Neural progenitor cell (in vitro differentiated cells): ENCODE results near the gene ATAD3B. TPM values are rescaled to one million over a fixed set of nuclear protein-coding genes. Genes with fewer than 3 reads are reported as not detected.
"Not testable (repeated sequence)": the region's sequence is repeated elsewhere in the genome, so short reads cannot be mapped to it uniquely, and the experiment has no call there.

Experiments
- DNase-seq: peaks from one replicate; pipeline ENCODE4 v3.0.0-alpha.2; 2016; ENCODE audit warnings: low spot score
- H2AFZ ChIP-seq: fragments of 200-600 bp; sonication (generic); replicated peaks from 2 replicates; pipeline ENCODE4 v1.6.1; 2016; ENCODE audit warnings: antibody characterized with exemption
- H3F3A ChIP-seq: fragments of 200-600 bp; sonication (generic); 2 replicates; pipeline ENCODE4 v1.6.1; 2016; ENCODE audit warnings: antibody characterized with exemption, low read depth
- H3K27ac ChIP-seq: fragments of 200-600 bp; sonication (generic); 2 replicates; pipeline ENCODE4 v1.5.1; 2016; ENCODE audit warnings: mild to moderate bottlenecking
- H3K27me3 ChIP-seq: fragments of 200-600 bp; sonication (generic); 2 replicates; pipeline ENCODE4 v1.6.1; 2016; ENCODE audit warnings: mild to moderate bottlenecking, moderate library complexity
- H3K36me3 ChIP-seq: fragments of 200-600 bp; sonication (generic); 2 replicates; pipeline ENCODE4 v1.5.1; 2016
- H3K4me1 ChIP-seq: fragments of 200-600 bp; sonication (generic); 2 replicates; pipeline ENCODE4 v1.6.1; 2016; ENCODE audit warnings: mixed run types
- H3K4me2 ChIP-seq: fragments of 200-600 bp; sonication (generic); 2 replicates; pipeline ENCODE4 v1.6.1; 2016
- H3K4me3 ChIP-seq: fragments of 200-600 bp; sonication (generic); 2 replicates; pipeline ENCODE4 v1.5.1; 2016
- H3K79me2 ChIP-seq: fragments of 200-600 bp; sonication (generic); 2 replicates; pipeline ENCODE4 v1.6.1; 2016; ENCODE audit warnings: low read depth
- H3K9ac ChIP-seq: fragments of 200-600 bp; sonication (generic); 2 replicates; pipeline ENCODE4 v1.6.1; 2016
- H3K9me3 ChIP-seq: fragments of 200-600 bp; sonication (generic); 2 replicates; pipeline ENCODE4 v1.5.1; 2016; ENCODE audit warnings: low read depth
- H4K20me1 ChIP-seq: fragments of 200-600 bp; sonication (generic); 2 replicates; pipeline ENCODE4 v1.6.1; 2016; ENCODE audit warnings: low read depth
- H3K27ac Mint-ChIP-seq: 3 replicates; pipeline ENCODE4 v1.8.0; 2021; ENCODE audit warnings: mixed read lengths
- H3K27me3 Mint-ChIP-seq: 2 replicates; pipeline ENCODE4 v1.8.0; 2022; ENCODE audit warnings: low read depth, mild to moderate bottlenecking, inconsistent platforms, moderate library complexity, mixed read lengths; ENCODE audit not compliant: insufficient read depth
- H3K36me3 Mint-ChIP-seq: 3 replicates; pipeline ENCODE4 v1.8.0; 2021; ENCODE audit warnings: mixed read lengths
- H3K4me1 Mint-ChIP-seq: 3 replicates; pipeline ENCODE4 v1.8.0; 2021; ENCODE audit warnings: mixed read lengths
- H3K4me3 Mint-ChIP-seq: 3 replicates; pipeline ENCODE4 v1.8.0; 2021; ENCODE audit warnings: mild to moderate bottlenecking, moderate library complexity, mixed read lengths
- H3K9me3 Mint-ChIP-seq: 3 replicates; pipeline ENCODE4 v1.8.0; 2020; ENCODE audit warnings: mixed read lengths
- EZH2 ChIP-seq: fragments of 200-600 bp; sonication (generic); IDR thresholded peaks from 2 replicates; pipeline ENCODE4 v1.6.1; 2017; ENCODE audit warnings: antibody characterized with exemption, mild to moderate bottlenecking, moderate library complexity
- EZH2phosphoT487 ChIP-seq: fragments of 200-600 bp; sonication (generic); IDR thresholded peaks from 2 replicates; pipeline ENCODE4 v1.6.1; 2017; ENCODE audit warnings: antibody characterized with exemption
- total RNA-seq: library from RNA; depleted of rRNA; stranded (reverse); fragments of >200 nt; gene quantifications from 2 replicates; pipeline ENCODE4 v1.2.3, GENCODE V29; 2015; ENCODE audit warnings: low replicate concordance
- TF ChIP-seq, protein P1 (sequence below): fragments of 200-600 bp; sonication (generic); IDR thresholded peaks from 2 replicates; pipeline ENCODE4 v1.5.1; 2017; ENCODE audit warnings: antibody characterized with exemption, mild to moderate bottlenecking

The ATAD3B gene
- total RNA-seq, 1 donor from 2014 or later, result 9.3 TPM

DNA sequence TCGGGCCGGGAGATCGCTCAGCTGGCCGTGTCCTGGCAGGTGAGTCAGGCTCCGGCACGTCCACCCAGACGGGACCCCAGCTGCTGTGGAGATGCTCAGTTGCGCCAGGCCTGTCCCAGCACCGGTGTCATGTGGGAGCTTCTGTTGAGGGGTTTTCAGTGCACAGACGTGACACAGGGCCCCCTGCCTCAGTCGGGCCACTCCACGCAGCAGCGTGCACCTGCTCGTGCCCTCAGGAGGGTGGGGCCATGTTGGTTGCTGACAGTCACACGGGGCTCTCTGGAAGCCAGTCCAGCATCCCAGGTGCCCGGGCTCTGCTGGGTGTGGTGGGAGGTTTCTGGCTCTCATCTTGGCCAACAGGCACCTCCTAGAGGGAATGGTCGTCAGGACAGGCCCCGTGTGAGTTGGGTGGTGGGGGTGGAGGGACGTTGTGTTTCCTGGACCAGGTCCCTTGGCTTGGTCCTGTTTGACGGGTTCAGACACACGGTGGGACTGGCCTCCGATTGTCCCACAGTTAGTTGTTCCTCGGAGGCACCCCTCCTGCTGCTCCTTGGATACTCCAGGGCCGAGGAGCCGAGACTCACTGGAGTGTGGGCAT, 19.2 kb downstream of the ATAD3B start:
- no peak overlapping the region for H3K4me3 Mint-ChIP-seq
- H3K9me3 Mint-ChIP-seq, result peaks cover 15% of the 10 kb centered on the region
- no peaks in the 10 kb centered on the region for H3K27me3 ChIP-seq

GRCh38 chr1:1491601-1492000, 20.0 kb downstream of the ATAD3B start:
- Histone ChIP-seq H3K79me2 (no peaks in the 10 kb centered on the region), H3K27me3 (no peaks in the 10 kb centered on the region), H3K9ac (no peak overlapping the region), H3K4me2 (no peak overlapping the region), H4K20me1 (no peaks in the 10 kb centered on the region), H3K4me3 (no peak overlapping the region), H2AFZ (no peak overlapping the region), H3F3A (no peaks in the 10 kb centered on the region), H3K4me1 (no peaks in the 10 kb centered on the region), H3K27ac (no peak overlapping the region), H3K36me3 (no peaks in the 10 kb centered on the region), H3K9me3 (no peaks in the 10 kb centered on the region)
- H3K4me1 Mint-ChIP-seq, result no peaks in the 10 kb centered on the region
- peaks cover 27% of the 10 kb centered on the region for H3K36me3 Mint-ChIP-seq
- H3K27me3 Mint-ChIP-seq, result no peaks in the 10 kb centered on the region
- peaks cover 15% of the 10 kb centered on the region for H3K9me3 Mint-ChIP-seq
- H3K4me3 Mint-ChIP-seq, result no peak overlapping the region
- TF ChIP-seq EZH2, result no peak
- no peak for TF ChIP-seq EZH2phosphoT487
- TF ChIP-seq, protein P1, sequence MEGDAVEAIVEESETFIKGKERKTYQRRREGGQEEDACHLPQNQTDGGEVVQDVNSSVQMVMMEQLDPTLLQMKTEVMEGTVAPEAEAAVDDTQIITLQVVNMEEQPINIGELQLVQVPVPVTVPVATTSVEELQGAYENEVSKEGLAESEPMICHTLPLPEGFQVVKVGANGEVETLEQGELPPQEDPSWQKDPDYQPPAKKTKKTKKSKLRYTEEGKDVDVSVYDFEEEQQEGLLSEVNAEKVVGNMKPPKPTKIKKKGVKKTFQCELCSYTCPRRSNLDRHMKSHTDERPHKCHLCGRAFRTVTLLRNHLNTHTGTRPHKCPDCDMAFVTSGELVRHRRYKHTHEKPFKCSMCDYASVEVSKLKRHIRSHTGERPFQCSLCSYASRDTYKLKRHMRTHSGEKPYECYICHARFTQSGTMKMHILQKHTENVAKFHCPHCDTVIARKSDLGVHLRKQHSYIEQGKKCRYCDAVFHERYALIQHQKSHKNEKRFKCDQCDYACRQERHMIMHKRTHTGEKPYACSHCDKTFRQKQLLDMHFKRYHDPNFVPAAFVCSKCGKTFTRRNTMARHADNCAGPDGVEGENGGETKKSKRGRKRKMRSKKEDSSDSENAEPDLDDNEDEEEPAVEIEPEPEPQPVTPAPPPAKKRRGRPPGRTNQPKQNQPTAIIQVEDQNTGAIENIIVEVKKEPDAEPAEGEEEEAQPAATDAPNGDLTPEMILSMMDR, result no peak
- DNase-seq, result no peak
- no peak overlapping the region for H3K27ac Mint-ChIP-seq

More for the DNA sequence above, 19.2 kb downstream of the ATAD3B start:
- Histone ChIP-seq H3K9me3 (no peaks in the 10 kb centered on the region), H3K4me1 (no peaks in the 10 kb centered on the region), H3K79me2 (no peaks in the 10 kb centered on the region), H3K4me2 (no peak overlapping the region), H3F3A (no peaks in the 10 kb centered on the region), H4K20me1 (no peaks in the 10 kb centered on the region), H3K36me3 (no peaks in the 10 kb centered on the region), H2AFZ (no peak overlapping the region), H3K27ac (no peak overlapping the region), H3K9ac (no peak overlapping the region), H3K4me3 (no peak overlapping the region)
- H3K27ac Mint-ChIP-seq, result no peak overlapping the region
- DNase-seq, result no peak
- H3K36me3 Mint-ChIP-seq, result peaks cover 27% of the 10 kb centered on the region
- TF ChIP-seq EZH2phosphoT487 (no peak), EZH2 (no peak)
- TF ChIP-seq, protein P1, result no peak
- H3K4me1 Mint-ChIP-seq, result no peaks in the 10 kb centered on the region
- H3K27me3 Mint-ChIP-seq, result no peaks in the 10 kb centered on the region

DNA sequence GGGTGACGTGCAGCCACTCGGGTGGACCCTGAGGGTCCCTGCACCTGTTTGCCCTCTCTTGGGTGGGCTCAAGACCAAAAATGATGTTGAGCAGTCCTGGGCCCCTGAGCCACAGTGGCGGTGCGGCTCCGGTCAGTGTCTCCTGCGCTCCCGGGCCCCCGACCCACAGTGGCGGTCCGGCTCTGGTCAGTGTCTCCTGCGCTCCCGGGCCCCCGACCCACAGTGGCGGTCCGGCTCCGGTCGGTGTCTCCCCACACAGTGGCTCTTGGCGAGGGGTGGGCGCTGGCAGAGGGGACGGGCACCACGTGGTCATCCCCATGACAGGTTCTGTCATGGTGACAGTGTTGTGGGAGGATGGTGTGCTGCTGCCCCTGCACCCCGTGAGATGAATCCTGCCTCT, 22.7 kb downstream of the ATAD3B start:
- not testable (repeated sequence) for H2AFZ ChIP-seq, H3K9ac ChIP-seq, H3K4me3 ChIP-seq, H3K4me1 ChIP-seq, H3K4me1 Mint-ChIP-seq, H4K20me1 ChIP-seq, DNase-seq, H3K79me2 ChIP-seq, H3K27ac Mint-ChIP-seq, H3K27me3 ChIP-seq, H3K36me3 ChIP-seq, H3K27me3 Mint-ChIP-seq, H3K4me3 Mint-ChIP-seq, H3F3A ChIP-seq, H3K27ac ChIP-seq, H3K4me2 ChIP-seq, H3K9me3 ChIP-seq
- Mint-ChIP-seq H3K9me3 (peaks cover 15% of the 10 kb centered on the region), H3K36me3 (peaks cover 24% of the 10 kb centered on the region)

- H4K20me1 ChIP-seq, H3K4me1 Mint-ChIP-seq, H3K36me3 ChIP-seq, H3K4me3 Mint-ChIP-seq, DNase-seq, H3F3A ChIP-seq, H3K27ac ChIP-seq, H3K27me3 Mint-ChIP-seq, H3K9me3 ChIP-seq, H3K4me3 ChIP-seq, H3K27me3 ChIP-seq, H3K27ac Mint-ChIP-seq, H2AFZ ChIP-seq, H3K4me1 ChIP-seq, H3K4me2 ChIP-seq, H3K9ac ChIP-seq, H3K79me2 ChIP-seq: not testable (repeated sequence)
- Mint-ChIP-seq H3K9me3 (peaks cover 15% of the 10 kb centered on the region), H3K36me3 (peaks cover 23% of the 10 kb centered on the region)
These were observed 24.0 kb downstream of the ATAD3B start for GRCh38 chr1:1495461-1495975.
